Loucy (cell line): ENCODE results near the gene ADM.

Source experiments
- EZH2phosphoT487 ChIP-seq: fragments of 200-600 bp; IDR thresholded peaks from 2 replicates; pipeline ENCODE4 v1.6.1; 2018; ENCODE audit warnings: antibody characterized with exemption, mild to moderate bottlenecking, moderate library complexity, borderline replicate concordance
- TF ChIP-seq, protein P1 (sequence below): fragments of 200-600 bp; sonication (generic); conservative IDR thresholded peaks from 2 replicates; pipeline ENCODE4 v1.5.1; 2014; ENCODE audit warnings: mild to moderate bottlenecking, antibody characterized with exemption, low read length

DNA sequence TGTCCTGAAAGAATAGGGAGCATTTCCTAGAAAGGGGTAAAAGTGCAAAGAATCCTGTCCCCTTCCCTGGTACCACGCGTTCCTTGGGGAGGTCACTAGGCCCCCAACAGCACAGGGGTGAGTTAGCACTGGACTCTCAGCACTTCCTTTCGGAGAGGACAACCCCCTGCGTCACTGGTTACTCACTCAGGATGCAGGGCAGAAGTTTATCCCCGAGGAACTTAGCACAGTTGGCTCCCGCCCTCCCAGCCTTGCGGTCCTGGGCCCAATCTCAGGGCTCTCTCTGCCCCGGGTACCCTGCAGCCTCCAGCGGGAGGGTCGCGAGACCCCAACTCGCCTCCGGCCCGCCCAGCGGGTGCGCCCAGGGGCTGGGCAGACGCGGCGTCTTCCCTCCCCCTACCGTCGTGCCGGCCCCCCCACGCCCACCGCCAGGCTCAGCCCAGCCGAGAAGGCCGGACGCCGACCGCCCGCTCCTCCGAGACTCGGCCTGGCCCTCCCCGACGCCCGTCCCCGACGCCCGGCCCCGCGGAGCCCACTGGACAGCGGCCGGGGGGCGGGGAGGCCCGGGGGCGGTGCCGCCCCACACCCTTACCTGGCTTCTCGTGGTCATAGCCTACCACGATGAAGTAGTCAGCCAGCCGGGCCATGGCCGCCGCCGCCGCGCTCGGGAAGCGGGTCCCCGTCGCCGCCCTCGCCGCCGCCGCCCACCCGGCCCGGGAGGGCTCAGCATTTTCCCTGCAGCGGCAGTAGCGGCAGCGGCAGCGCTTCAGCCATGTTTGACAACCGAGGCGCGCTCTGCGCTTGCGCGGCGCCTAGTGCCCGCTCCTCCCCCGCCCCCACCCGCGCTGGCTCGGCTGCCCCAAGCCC is 11.2 kb upstream of the ADM start, which contains the start of gene SBF2:
- TF ChIP-seq, protein P1, sequence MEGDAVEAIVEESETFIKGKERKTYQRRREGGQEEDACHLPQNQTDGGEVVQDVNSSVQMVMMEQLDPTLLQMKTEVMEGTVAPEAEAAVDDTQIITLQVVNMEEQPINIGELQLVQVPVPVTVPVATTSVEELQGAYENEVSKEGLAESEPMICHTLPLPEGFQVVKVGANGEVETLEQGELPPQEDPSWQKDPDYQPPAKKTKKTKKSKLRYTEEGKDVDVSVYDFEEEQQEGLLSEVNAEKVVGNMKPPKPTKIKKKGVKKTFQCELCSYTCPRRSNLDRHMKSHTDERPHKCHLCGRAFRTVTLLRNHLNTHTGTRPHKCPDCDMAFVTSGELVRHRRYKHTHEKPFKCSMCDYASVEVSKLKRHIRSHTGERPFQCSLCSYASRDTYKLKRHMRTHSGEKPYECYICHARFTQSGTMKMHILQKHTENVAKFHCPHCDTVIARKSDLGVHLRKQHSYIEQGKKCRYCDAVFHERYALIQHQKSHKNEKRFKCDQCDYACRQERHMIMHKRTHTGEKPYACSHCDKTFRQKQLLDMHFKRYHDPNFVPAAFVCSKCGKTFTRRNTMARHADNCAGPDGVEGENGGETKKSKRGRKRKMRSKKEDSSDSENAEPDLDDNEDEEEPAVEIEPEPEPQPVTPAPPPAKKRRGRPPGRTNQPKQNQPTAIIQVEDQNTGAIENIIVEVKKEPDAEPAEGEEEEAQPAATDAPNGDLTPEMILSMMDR: no peak
- TF ChIP-seq EZH2phosphoT487: no peak
